Fibroblast of lung (primary cell): ENCODE data around the gene DNAH1.

Experiments used
- CTCF ChIP-seq, 2 donors: IDR thresholded peaks in 1 of 2; conservative IDR thresholded peaks in 1 of 2; 1 replicate in 1 of 2; 2 replicates in 1 of 2; pipeline ENCODE4 v1.5.1; 2011 to 2012; ENCODE audit warnings: low read length in 2 of 2, control low read depth in 1 of 2, inconsistent platforms in 1 of 2, low read depth in 1 of 2, mild to moderate bottlenecking in 1 of 2
- EZH2 ChIP-seq: IDR thresholded peaks from 2 replicates; pipeline ENCODE4 v1.5.1; 2012; ENCODE audit warnings: low read length, control low read depth, mild to moderate bottlenecking; ENCODE audit errors: missing control alignments

- TF ChIP-seq CTCF (conservative IDR thresholded peaks at IDR 0.05 in 1 of 2, IDR thresholded peaks at IDR 0.05 in 1 of 2; ENCODE audit: low read depth in 1 of 2, low read length in 2 of 2) = no peak
- TF ChIP-seq EZH2 = no peak
Observed at GRCh38 chr3:52333869-52334557, 17.9 kb downstream of the DNAH1 start.
